Stimulated activated naive CD8-positive, alpha-beta T cell treated with anti-CD3 and anti-CD28 coated beads, Interleukin-15, Interleukin-2, amounts not matched to agents 100 ng/mL and 50 ng/mL, for 24 hours (primary cell): ENCODE data around the gene ABHD17A.

ENCODE experiments used
- H3K27ac Mint-ChIP-seq: one replicate; pipeline ENCODE4 v1.8.0; 2021; ENCODE audit warnings: mild to moderate bottlenecking, mixed read lengths
- H3K27me3 Mint-ChIP-seq: one replicate; pipeline ENCODE4 v1.8.0; 2021; ENCODE audit warnings: mixed read lengths
- H3K36me3 Mint-ChIP-seq: one replicate; pipeline ENCODE4 v1.8.0; 2021; ENCODE audit warnings: low read depth, mixed read lengths
- H3K4me1 Mint-ChIP-seq: one replicate; pipeline ENCODE4 v1.8.0; 2021; ENCODE audit warnings: low read depth, mixed read lengths
- H3K4me3 Mint-ChIP-seq: one replicate; pipeline ENCODE4 v1.8.0; 2021; ENCODE audit warnings: mild to moderate bottlenecking, mixed read lengths
- H3K9me3 Mint-ChIP-seq: one replicate; pipeline ENCODE4 v1.8.0; 2021; ENCODE audit warnings: mixed read lengths

The ABHD17A gene

GRCh38 chr19:1857648-1858326 lies 27.5 kb downstream of the ABHD17A start:
- peak overlapping the region; percentile 49 for H3K27ac Mint-ChIP-seq
- peaks cover 70% of the 10 kb centered on the region for H3K4me1 Mint-ChIP-seq
- H3K4me3 Mint-ChIP-seq, result peak overlapping the region; percentile 63
- peaks cover 3% of the 10 kb centered on the region for H3K36me3 Mint-ChIP-seq
- H3K9me3 Mint-ChIP-seq, result no peaks in the 10 kb centered on the region
- H3K27me3 Mint-ChIP-seq, result no peaks in the 10 kb centered on the region

GRCh38 chr19:1856698-1857603 lies 28.3 kb downstream of the ABHD17A start:
- peak overlapping the region; percentile 82 for H3K4me3 Mint-ChIP-seq
- H3K9me3 Mint-ChIP-seq, result no peaks in the 10 kb centered on the region
- H3K27ac Mint-ChIP-seq, result peak overlapping the region; percentile 77
- no peaks in the 10 kb centered on the region for H3K27me3 Mint-ChIP-seq
- peaks cover 3% of the 10 kb centered on the region for H3K36me3 Mint-ChIP-seq
- H3K4me1 Mint-ChIP-seq, result peaks cover 74% of the 10 kb centered on the region

GRCh38 chr19:1856345-1856697 lies 29.0 kb downstream of the ABHD17A start:
- H3K4me1 Mint-ChIP-seq, result peaks cover 70% of the 10 kb centered on the region

GRCh38 chr19:1855828-1856255 lies 29.5 kb downstream of the ABHD17A start:
- Mint-ChIP-seq H3K9me3 (no peaks in the 10 kb centered on the region), H3K27ac (peak overlapping the region; percentile 77), H3K4me1 (peaks cover 70% of the 10 kb centered on the region), H3K27me3 (no peaks in the 10 kb centered on the region), H3K36me3 (no peaks in the 10 kb centered on the region), H3K4me3 (peak overlapping the region; percentile 82)

More at GRCh38 chr19:1856345-1856697, 29.0 kb downstream of the ABHD17A start:
- Mint-ChIP-seq H3K27me3 (no peaks in the 10 kb centered on the region), H3K36me3 (no peaks in the 10 kb centered on the region), H3K4me3 (peak overlapping the region; percentile 82), H3K27ac (peak overlapping the region; percentile 77), H3K9me3 (no peaks in the 10 kb centered on the region)

- no peaks in the 10 kb centered on the region for H3K36me3 Mint-ChIP-seq
- H3K4me3 Mint-ChIP-seq, result peak overlapping the region; percentile 82
- no peaks in the 10 kb centered on the region for H3K9me3 Mint-ChIP-seq
- peaks cover 68% of the 10 kb centered on the region for H3K4me1 Mint-ChIP-seq
- peak overlapping the region; percentile 80 for H3K27ac Mint-ChIP-seq
- no peaks in the 10 kb centered on the region for H3K27me3 Mint-ChIP-seq
Observed at GRCh38 chr19:1855040-1855827, 30.1 kb downstream of the ABHD17A start.

- peak overlapping the region; percentile 60 for H3K4me3 Mint-ChIP-seq
- H3K36me3 Mint-ChIP-seq, result no peaks in the 10 kb centered on the region
- no peaks in the 10 kb centered on the region for H3K9me3 Mint-ChIP-seq
- peaks cover 66% of the 10 kb centered on the region for H3K4me1 Mint-ChIP-seq
- no peaks in the 10 kb centered on the region for H3K27me3 Mint-ChIP-seq
- H3K27ac Mint-ChIP-seq, result peak overlapping the region; percentile 80
Observed at GRCh38 chr19:1854542-1855039, 30.7 kb downstream of the ABHD17A start.

GRCh38 chr19:1854039-1854541 lies 31.2 kb downstream of the ABHD17A start:
- peaks cover 67% of the 10 kb centered on the region for H3K4me1 Mint-ChIP-seq
- H3K27ac Mint-ChIP-seq, result no peak overlapping the region
- H3K27me3 Mint-ChIP-seq, result no peaks in the 10 kb centered on the region
- no peaks in the 10 kb centered on the region for H3K36me3 Mint-ChIP-seq
- no peaks in the 10 kb centered on the region for H3K9me3 Mint-ChIP-seq
- no peak overlapping the region for H3K4me3 Mint-ChIP-seq

- Mint-ChIP-seq H3K9me3 (no peaks in the 10 kb centered on the region), H3K4me3 (peak overlapping the region; percentile 53), H3K27me3 (no peaks in the 10 kb centered on the region), H3K36me3 (no peaks in the 10 kb centered on the region), H3K27ac (peak overlapping the region; percentile 91), H3K4me1 (peaks cover 67% of the 10 kb centered on the region)
Observed at GRCh38 chr19:1853295-1854038, 31.8 kb downstream of the ABHD17A start.

GRCh38 chr19:1852581-1853128 lies 32.6 kb downstream of the ABHD17A start:
- peaks cover 63% of the 10 kb centered on the region for H3K4me1 Mint-ChIP-seq
- H3K27ac Mint-ChIP-seq, result peak overlapping the region; percentile 91
- H3K36me3 Mint-ChIP-seq, result no peaks in the 10 kb centered on the region
- no peaks in the 10 kb centered on the region for H3K9me3 Mint-ChIP-seq
- H3K27me3 Mint-ChIP-seq, result no peaks in the 10 kb centered on the region
- H3K4me3 Mint-ChIP-seq, result no peak overlapping the region

- Mint-ChIP-seq H3K4me3 (peak overlapping the region; percentile 26), H3K36me3 (peaks cover 6% of the 10 kb centered on the region), H3K4me1 (peaks cover 69% of the 10 kb centered on the region), H3K9me3 (no peaks in the 10 kb centered on the region), H3K27ac (peak overlapping the region; percentile 61), H3K27me3 (no peaks in the 10 kb centered on the region)
Observed at GRCh38 chr19:1851654-1852580, 33.4 kb downstream of the ABHD17A start.

- Mint-ChIP-seq H3K36me3 (peaks cover 6% of the 10 kb centered on the region), H3K4me1 (peaks cover 72% of the 10 kb centered on the region), H3K27me3 (no peaks in the 10 kb centered on the region), H3K27ac (peak overlapping the region; percentile 65), H3K9me3 (no peaks in the 10 kb centered on the region), H3K4me3 (peak overlapping the region; percentile 30)
Observed at GRCh38 chr19:1850809-1851653, 34.3 kb downstream of the ABHD17A start.

GRCh38 chr19:1849886-1850398 lies 35.4 kb downstream of the ABHD17A start:
- peaks cover 69% of the 10 kb centered on the region for H3K4me1 Mint-ChIP-seq

More at GRCh38 chr19:1849886-1850398, 35.4 kb downstream of the ABHD17A start:
- Mint-ChIP-seq H3K27me3 (no peaks in the 10 kb centered on the region), H3K27ac (peak overlapping the region; percentile 71), H3K4me3 (no peak overlapping the region), H3K36me3 (peaks cover 6% of the 10 kb centered on the region), H3K9me3 (no peaks in the 10 kb centered on the region)
